GM12878 (cell line): ENCODE measurements around the gene SOX11. TPM values are rescaled to one million over a fixed set of nuclear protein-coding genes. Genes with fewer than 3 reads are reported as not detected.

Experiments used
- ATAC-seq: fragments of 200-7000 bp; cut with Tn5 transposase; 3 replicates; pipeline ENCODE4 v1.9.1; 2020; ENCODE audit warnings: mild to moderate bottlenecking, moderate library complexity
- BruUV-seq: library from RNA; stranded (reverse); fragments of 400-500 nt; replicated peaks from 2 replicates; lab custom pipeline; 2021; lab: Mats Ljungman, UMichigan
- CTCF ChIA-PET: fragments of 300-600 bp; sonication (Branson Sonifier 250); formaldehyde crosslinking; extraction: SDS; loops from one replicate; lab custom pipeline; 2021; ENCODE audit warnings: inconsistent platforms; lab: Yijun Ruan, JAX
- POLR2A ChIA-PET: fragments of 350-600 bp; formaldehyde crosslinking; extraction: SDS; loops from one replicate; lab custom pipeline; 2021; ENCODE audit warnings: inconsistent platforms; lab: Charles Lee
- RAD21 ChIA-PET: fragments of 300-600 bp; sonication (Branson Sonifier 250); formaldehyde crosslinking; loops from one replicate; lab custom pipeline; 2023; ENCODE audit warnings: antibody characterized with exemption; ENCODE audit not compliant: unreplicated experiment; lab: Charles Lee
- SMC1A ChIA-PET: fragments of 300-600 bp; sonication (Branson Sonifier 250); formaldehyde crosslinking; loops from one replicate; lab custom pipeline; 2023; ENCODE audit not compliant: unreplicated experiment, uncharacterized antibody; lab: Charles Lee
- DNase-seq: peaks from one replicate; pipeline ENCODE4 v3.0.0-alpha.2; 2011; ENCODE audit warnings: low read depth, low spot score
- FAIRE-seq: peaks from 3 replicates; lab custom pipeline; 2011; peaks lifted over from hg19 to GRCh38; lab: Jason Lieb, UNC
- H2AFZ ChIP-seq: 2 replicates; pipeline ENCODE4 v1.6.0; 2011; ENCODE audit warnings: low read depth, low read length, control low read depth; ENCODE audit not compliant: control insufficient read depth
- H3K27ac ChIP-seq: 2 replicates; pipeline ENCODE4 v1.5.1; 2011; ENCODE audit warnings: control low read depth; ENCODE audit not compliant: control insufficient read depth, insufficient read depth
- H3K27me3 ChIP-seq, 2 experiments: replicated peaks in 1 of 2; 2 replicates each; pipeline versions ENCODE4 v1.6.0 to v1.6.1; 2011; ENCODE audit warnings: low read length in 1 of 2; ENCODE audit not compliant: control insufficient read depth in 2 of 2, insufficient read depth in 2 of 2
- H3K36me3 ChIP-seq, 2 experiments: 2 replicates each; pipeline ENCODE4 v1.5.1; 2011; ENCODE audit warnings: low read length in 1 of 2; ENCODE audit not compliant: control insufficient read depth in 2 of 2, insufficient read depth in 2 of 2
- H3K4me1 ChIP-seq: 2 replicates; pipeline ENCODE4 v1.6.1; 2011; ENCODE audit warnings: mild to moderate bottlenecking, low read length, moderate library complexity, mixed read lengths; ENCODE audit not compliant: control insufficient read depth, insufficient read depth
- H3K4me2 ChIP-seq: 2 replicates; pipeline ENCODE4 v1.6.0; 2011; ENCODE audit warnings: control low read depth; ENCODE audit not compliant: control insufficient read depth, insufficient read depth
- H3K4me3 ChIP-seq: fragments of 200-600 bp; sonication (generic); 2 replicates; pipeline ENCODE4 v1.5.1; 2016
- H3K79me2 ChIP-seq: 2 replicates; pipeline ENCODE4 v1.6.0; 2011; ENCODE audit warnings: low read length; ENCODE audit not compliant: control insufficient read depth, insufficient read depth
- H3K9ac ChIP-seq: 2 replicates; pipeline ENCODE4 v1.8.0; 2011; ENCODE audit warnings: low read length, control low read depth, mixed read lengths; ENCODE audit not compliant: control insufficient read depth, insufficient read depth
- H3K9me3 ChIP-seq: replicated peaks from 3 replicates; pipeline ENCODE4 v1.5.1; 2011; ENCODE audit warnings: mild to moderate bottlenecking, low read length; ENCODE audit not compliant: control insufficient read depth, insufficient read depth
- H4K20me1 ChIP-seq: 2 replicates; pipeline ENCODE4 v1.6.0; 2011; ENCODE audit not compliant: control insufficient read depth, insufficient read depth
- DPF2 ChIP-seq: fragments of 450-650 bp; IDR thresholded peaks from 2 replicates; pipeline ENCODE4 v1.6.1; 2017; ENCODE audit warnings: mild to moderate bottlenecking
- E2F4 ChIP-seq: IDR thresholded peaks from 2 replicates; pipeline ENCODE4 v1.6.1; 2012; ENCODE audit warnings: low read depth, low read length, improper control_type of control experiment
- IRF5 ChIP-seq: fragments of 450-650 bp; IDR thresholded peaks from 2 replicates; pipeline ENCODE4 v1.6.1; 2017; ENCODE audit warnings: borderline replicate concordance
- PAX8 ChIP-seq: fragments of 450-650 bp; IDR thresholded peaks from 2 replicates; pipeline ENCODE4 v1.6.1; 2017; ENCODE audit warnings: mild to moderate bottlenecking, moderate library complexity
- REST ChIP-seq: IDR thresholded peaks from 2 replicates; pipeline ENCODE4 v1.6.1; 2012; ENCODE audit warnings: mild to moderate bottlenecking, low read depth, low read length
- TCF7 ChIP-seq: IDR thresholded peaks from 2 replicates; pipeline ENCODE4 v1.6.1; 2014; ENCODE audit warnings: antibody characterized with exemption, borderline replicate concordance
- ZBTB40 ChIP-seq: fragments of 450-650 bp; IDR thresholded peaks from 2 replicates; pipeline ENCODE4 v1.6.1; 2016; ENCODE audit warnings: mild to moderate bottlenecking, moderate library complexity, borderline replicate concordance
- ZZZ3 ChIP-seq: IDR thresholded peaks from 2 replicates; pipeline ENCODE4 v1.6.1; 2011; ENCODE audit warnings: low read depth; ENCODE audit not compliant: control insufficient read depth, insufficient read length
- WGBS: methylation state at CpG from one replicate; pipeline ENCODE4 v1.1.6; 2016; ENCODE audit warnings: low lambda C conversion rate; ENCODE audit not compliant: insufficient replicate concordance, insufficient coverage; ENCODE audit errors: missing lambda C conversion rate; 5-methylcytosine and 5-hydroxymethylcytosine counted together
- in situ Hi-C: fragments of 300-500 bp; cut with MboI; formaldehyde crosslinking; loops from 9 replicates; pipeline ENCODE4 v1.14.3; 2018; ENCODE audit warnings: mixed read lengths
- intact Hi-C: fragments of 100-400 bp; cut with micrococcal nuclease; formaldehyde crosslinking; loops from one replicate; pipeline ENCODE4 v1.14.2; 2022; ENCODE audit not compliant: unreplicated experiment
- polyA plus RNA-seq, 11 experiments: library from polyadenylated mRNA; depleted of rRNA in 4 of 11; unstranded in 6 of 11; stranded (reverse) in 5 of 11; fragments of >200 nt; fragmentation: Nextera tagmentation in 4 of 11; fragmentation: Illumina TruSeq in 1 of 11; extraction: Ambion mirVana in 4 of 11; extraction: Trizol in 1 of 11; gene quantifications; 1 replicate in 1 of 11; 2 replicates in 10 of 11; pipeline versions ENCODE4 v1.2.1 to v1.2.3, GENCODE V29; 2011 to 2016; ENCODE audit warnings: inconsistent platforms in 2 of 11, missing spikeins in 2 of 11, low read depth in 1 of 11
- total RNA-seq, 4 experiments: library from RNA; depleted of rRNA in 3 of 4; stranded (reverse); fragments of >200 nt in 3 of 4; fragmentation: Illumina TruSeq in 1 of 4; extraction: Trizol in 1 of 4; gene quantifications; 2 replicates each; pipeline versions ENCODE4 v1.2.1 to v1.2.3, GENCODE V29; 2013 to 2021

SOX11 gene
- total and polyA plus RNA-seq, 10 of the 15 experiments (the other 5 are each of a cell fraction or from before 2014, with no cell fraction given), result 0.03 to 0.04 (median 0.03) TPM; not detected in 7

GRCh38 chr2:5696404-5696944 lies 4.3 kb downstream of the SOX11 start:
- H3K4me2 ChIP-seq, result peak overlapping the region; percentile 48
- H2AFZ ChIP-seq, result no peak overlapping the region
- no peaks in the 10 kb centered on the region for H3K4me1 ChIP-seq
- ChIA-PET RAD21 (no interaction called here), SMC1A (no interaction called here), POLR2A (no interaction called here), CTCF (interaction anchor here (0.5 kb wide), 1 partner anchor 267 kb away, joined by 3 read pairs; no protein-coding TSS in a partner anchor)
- no peaks in the 10 kb centered on the region for H4K20me1 ChIP-seq
- H3K9me3 ChIP-seq, result peaks cover 2% of the 10 kb centered on the region; the same call in 2 of the 3 replicates
- no peaks in the 10 kb centered on the region for H3K36me3 ChIP-seq
- FAIRE-seq (no peak), DNase-seq (no peak), ATAC-seq (peak; percentile 17; the same call in 1 of the 3 replicates)
- H3K4me3 ChIP-seq, result peak overlapping the region; percentile 22; the same call in 1 of the 2 replicates
- no peak overlapping the region for H3K27ac ChIP-seq
- in situ Hi-C loops (no loop called here), intact Hi-C loops (no loop called here)
- no peak overlapping the region for H3K9ac ChIP-seq
- WGBS, result 47% methylated on average over 34 of the region's 65 CpGs
- no peaks in the 10 kb centered on the region for H3K79me2 ChIP-seq
- TF ChIP-seq REST (no peak), ZBTB40 (no peak), ZZZ3 (no peak), PAX8 (no peak), TCF7 (no peak), E2F4 (no peak), DPF2 (no peak), IRF5 (no peak)
- BruUV-seq, result no TSS peak
- peaks cover 0 to 9% of the 10 kb centered on the region in 2 experiments; a peak in 3 of 4 replicates for H3K27me3 ChIP-seq
